ENCODE measurements around the gene MFF. TPM values are rescaled to one million over a fixed set of nuclear protein-coding genes. Genes with fewer than 3 reads are reported as not detected.

The MFF gene
- total RNA-seq, 1 donor from 2014 or later: 63.4 TPM

GRCh38 chr2:227337442-227337841 lies 12.4 kb downstream of the MFF start:
- FAIRE-seq (no peak), DNase-seq (ENCODE audit: low read depth) (no peak)
- peaks cover 3% of the 10 kb centered on the region for H3K36me3 ChIP-seq (ENCODE audit: control insufficient read depth, insufficient read depth, low read length)
- no peak overlapping the region for H3K4me3 ChIP-seq (ENCODE audit: low read depth, low read length)
- TF ChIP-seq, protein P1, sequence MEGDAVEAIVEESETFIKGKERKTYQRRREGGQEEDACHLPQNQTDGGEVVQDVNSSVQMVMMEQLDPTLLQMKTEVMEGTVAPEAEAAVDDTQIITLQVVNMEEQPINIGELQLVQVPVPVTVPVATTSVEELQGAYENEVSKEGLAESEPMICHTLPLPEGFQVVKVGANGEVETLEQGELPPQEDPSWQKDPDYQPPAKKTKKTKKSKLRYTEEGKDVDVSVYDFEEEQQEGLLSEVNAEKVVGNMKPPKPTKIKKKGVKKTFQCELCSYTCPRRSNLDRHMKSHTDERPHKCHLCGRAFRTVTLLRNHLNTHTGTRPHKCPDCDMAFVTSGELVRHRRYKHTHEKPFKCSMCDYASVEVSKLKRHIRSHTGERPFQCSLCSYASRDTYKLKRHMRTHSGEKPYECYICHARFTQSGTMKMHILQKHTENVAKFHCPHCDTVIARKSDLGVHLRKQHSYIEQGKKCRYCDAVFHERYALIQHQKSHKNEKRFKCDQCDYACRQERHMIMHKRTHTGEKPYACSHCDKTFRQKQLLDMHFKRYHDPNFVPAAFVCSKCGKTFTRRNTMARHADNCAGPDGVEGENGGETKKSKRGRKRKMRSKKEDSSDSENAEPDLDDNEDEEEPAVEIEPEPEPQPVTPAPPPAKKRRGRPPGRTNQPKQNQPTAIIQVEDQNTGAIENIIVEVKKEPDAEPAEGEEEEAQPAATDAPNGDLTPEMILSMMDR (IDR thresholded peaks at IDR 0.05; ENCODE audit: insufficient read depth, low read length, severe bottlenecking): no peak
- no peaks in the 10 kb centered on the region for H3K27me3 ChIP-seq (ENCODE audit: control insufficient read depth, insufficient read depth, low read length)

GRCh38 chr2:227339098-227339599 lies 14.1 kb downstream of the MFF start:
- TF ChIP-seq, protein P1 (IDR thresholded peaks at IDR 0.05; ENCODE audit: insufficient read depth, low read length, severe bottlenecking): no peak
- H3K4me3 ChIP-seq (ENCODE audit: low read depth, low read length): no peak overlapping the region
- H3K27me3 ChIP-seq (ENCODE audit: control insufficient read depth, insufficient read depth, low read length): no peaks in the 10 kb centered on the region
- no peak for DNase-seq (ENCODE audit: low read depth)
- FAIRE-seq: peak; percentile 72
- H3K36me3 ChIP-seq (ENCODE audit: control insufficient read depth, insufficient read depth, low read length): peaks cover 1% of the 10 kb centered on the region

GRCh38 chr2:227340106-227340505 lies 15.1 kb downstream of the MFF start:
- FAIRE-seq (no peak), DNase-seq (ENCODE audit: low read depth) (no peak)
- no peak overlapping the region for H3K4me3 ChIP-seq (ENCODE audit: low read depth, low read length)
- no peaks in the 10 kb centered on the region for H3K27me3 ChIP-seq (ENCODE audit: control insufficient read depth, insufficient read depth, low read length)
- TF ChIP-seq, protein P1 (IDR thresholded peaks at IDR 0.05; ENCODE audit: insufficient read depth, low read length, severe bottlenecking): no peak
- H3K36me3 ChIP-seq (ENCODE audit: control insufficient read depth, insufficient read depth, low read length): peaks cover 1% of the 10 kb centered on the region

GRCh38 chr2:227341553-227341952 lies 16.5 kb downstream of the MFF start:
- DNase-seq (ENCODE audit: low read depth) (no peak), FAIRE-seq (no peak)
- no peak overlapping the region for H3K4me3 ChIP-seq (ENCODE audit: low read depth, low read length)
- H3K27me3 ChIP-seq (ENCODE audit: control insufficient read depth, insufficient read depth, low read length): no peaks in the 10 kb centered on the region
- H3K36me3 ChIP-seq (ENCODE audit: control insufficient read depth, insufficient read depth, low read length): peaks cover 1% of the 10 kb centered on the region
- TF ChIP-seq, protein P1 (IDR thresholded peaks at IDR 0.05; ENCODE audit: insufficient read depth, low read length, severe bottlenecking): no peak

DNA sequence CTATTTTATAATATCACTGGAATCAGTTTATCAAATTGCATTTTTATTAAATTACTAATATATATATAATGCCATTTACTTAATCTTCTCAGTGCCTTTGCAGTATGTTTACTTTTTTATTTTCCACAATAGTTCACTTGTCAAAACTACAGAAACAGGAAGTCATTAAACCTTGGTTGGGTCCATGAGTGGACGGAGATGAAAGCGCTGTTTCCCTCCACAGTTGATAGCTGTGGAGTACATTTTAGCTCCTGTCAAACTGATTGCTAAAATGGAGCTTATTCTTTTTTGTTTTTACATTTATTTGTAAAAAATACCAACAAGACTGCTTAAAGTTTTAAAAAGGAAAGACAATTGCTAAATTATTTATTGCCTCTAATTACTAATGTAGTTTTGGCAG lies 19.2 kb downstream of the MFF start:
- TF ChIP-seq, protein P1 (IDR thresholded peaks at IDR 0.05; ENCODE audit: insufficient read depth, low read length, severe bottlenecking): no peak
- Histone ChIP-seq H3K27me3 (ENCODE audit: control insufficient read depth, insufficient read depth, low read length) (no peaks in the 10 kb centered on the region), H3K36me3 (ENCODE audit: control insufficient read depth, insufficient read depth, low read length) (peaks cover 3% of the 10 kb centered on the region), H3K4me3 (ENCODE audit: low read depth, low read length) (no peak overlapping the region)
- no peak for DNase-seq (ENCODE audit: low read depth)
- FAIRE-seq: no peak

DNA sequence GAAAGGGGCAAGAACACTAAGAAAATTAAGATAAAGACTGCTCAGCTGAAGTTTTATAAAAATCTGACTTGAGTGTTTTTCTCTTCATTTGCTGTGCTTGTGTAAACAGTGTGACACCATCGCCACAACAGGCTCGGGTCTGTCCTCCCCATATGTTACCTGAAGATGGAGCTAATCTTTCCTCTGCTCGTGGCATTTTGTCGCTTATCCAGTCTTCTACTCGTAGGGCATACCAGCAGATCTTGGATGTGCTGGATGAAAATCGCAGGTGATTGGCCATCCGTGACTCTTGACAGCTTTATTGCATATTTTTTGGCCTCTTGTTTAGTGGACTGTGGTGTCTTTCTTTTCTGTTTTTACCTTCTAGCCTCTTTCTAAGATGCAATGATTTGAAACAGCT lies 22.1 kb downstream of the MFF start:
- no peak for FAIRE-seq
- TF ChIP-seq, protein P1 (IDR thresholded peaks at IDR 0.05; ENCODE audit: insufficient read depth, low read length, severe bottlenecking): peak; percentile 2
- peaks cover 2% of the 10 kb centered on the region for H3K36me3 ChIP-seq (ENCODE audit: control insufficient read depth, insufficient read depth, low read length)
- no peaks in the 10 kb centered on the region for H3K27me3 ChIP-seq (ENCODE audit: control insufficient read depth, insufficient read depth, low read length)
- DNase-seq (ENCODE audit: low read depth): no peak
- H3K4me3 ChIP-seq (ENCODE audit: low read depth, low read length): no peak overlapping the region

All from bronchial epithelial cell (primary cell).